ENCODE data around the gene FBXW9. TPM values are rescaled to one million over a fixed set of nuclear protein-coding genes. Genes with fewer than 3 reads are reported as not detected.

FBXW9 gene
- total and polyA plus RNA-seq, 2 of the 13 experiments (the other 11 are each of a cell fraction or from before 2014, with no cell fraction given): 5.7 to 6.1 TPM

DNA sequence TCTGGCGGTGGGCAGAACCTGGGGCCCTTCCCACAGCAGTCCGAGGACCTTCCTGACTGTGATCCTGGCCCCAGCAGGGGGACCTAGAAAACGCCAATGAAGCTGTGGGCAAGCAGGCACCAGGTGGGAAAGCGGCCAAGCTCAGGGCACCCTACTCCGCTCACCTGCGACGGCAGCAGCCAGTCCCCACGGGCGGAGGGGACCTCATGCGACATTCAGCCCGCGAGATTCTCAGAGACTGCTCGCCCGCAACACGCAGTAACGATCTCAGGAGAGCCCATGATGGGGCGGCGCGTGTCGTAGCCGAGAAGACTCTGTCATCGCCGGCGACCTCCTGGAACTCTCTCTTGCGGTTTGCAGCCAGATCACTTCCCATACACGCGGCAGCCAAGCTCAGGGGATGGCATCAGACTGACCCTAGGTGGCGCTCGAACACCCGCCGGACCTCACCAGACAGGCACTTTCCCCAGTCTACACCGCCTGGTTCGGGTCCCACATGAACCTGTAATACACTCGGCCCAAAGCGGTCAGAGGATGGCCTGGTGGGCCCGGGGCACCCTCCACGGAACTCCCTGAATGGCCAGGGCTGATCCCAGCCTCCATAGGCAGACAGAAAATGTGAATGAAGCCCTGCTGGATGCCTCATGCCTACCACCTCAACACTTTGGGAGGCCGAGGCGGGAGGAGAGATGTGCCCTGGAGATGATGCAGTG, 56.4 kb downstream of the FBXW9 start (continued):
- 0 out of 2 replicates have a peak, but pooled peaks have one; percentile 4 for TF ChIP-seq HIVEP1 (CRISPR knock-in tag; IDR thresholded peaks at IDR 0.05)
- TF ChIP-seq SNAI1 (CRISPR knock-in tag; IDR thresholded peaks at IDR 0.05; ENCODE audit: borderline replicate concordance): no peak
- no peak for TF ChIP-seq SIX4 (CRISPR knock-in tag; IDR thresholded peaks at IDR 0.05)
- peak; percentile 61; the same call in 1 of the 2 replicates for TF ChIP-seq MIER3 (CRISPR knock-in tag; IDR thresholded peaks at IDR 0.05; ENCODE audit: borderline replicate concordance)
- TF ChIP-seq STAG1 (CRISPR knock-in tag; IDR thresholded peaks at IDR 0.05): peak; percentile 54
- TF ChIP-seq, protein P1, sequence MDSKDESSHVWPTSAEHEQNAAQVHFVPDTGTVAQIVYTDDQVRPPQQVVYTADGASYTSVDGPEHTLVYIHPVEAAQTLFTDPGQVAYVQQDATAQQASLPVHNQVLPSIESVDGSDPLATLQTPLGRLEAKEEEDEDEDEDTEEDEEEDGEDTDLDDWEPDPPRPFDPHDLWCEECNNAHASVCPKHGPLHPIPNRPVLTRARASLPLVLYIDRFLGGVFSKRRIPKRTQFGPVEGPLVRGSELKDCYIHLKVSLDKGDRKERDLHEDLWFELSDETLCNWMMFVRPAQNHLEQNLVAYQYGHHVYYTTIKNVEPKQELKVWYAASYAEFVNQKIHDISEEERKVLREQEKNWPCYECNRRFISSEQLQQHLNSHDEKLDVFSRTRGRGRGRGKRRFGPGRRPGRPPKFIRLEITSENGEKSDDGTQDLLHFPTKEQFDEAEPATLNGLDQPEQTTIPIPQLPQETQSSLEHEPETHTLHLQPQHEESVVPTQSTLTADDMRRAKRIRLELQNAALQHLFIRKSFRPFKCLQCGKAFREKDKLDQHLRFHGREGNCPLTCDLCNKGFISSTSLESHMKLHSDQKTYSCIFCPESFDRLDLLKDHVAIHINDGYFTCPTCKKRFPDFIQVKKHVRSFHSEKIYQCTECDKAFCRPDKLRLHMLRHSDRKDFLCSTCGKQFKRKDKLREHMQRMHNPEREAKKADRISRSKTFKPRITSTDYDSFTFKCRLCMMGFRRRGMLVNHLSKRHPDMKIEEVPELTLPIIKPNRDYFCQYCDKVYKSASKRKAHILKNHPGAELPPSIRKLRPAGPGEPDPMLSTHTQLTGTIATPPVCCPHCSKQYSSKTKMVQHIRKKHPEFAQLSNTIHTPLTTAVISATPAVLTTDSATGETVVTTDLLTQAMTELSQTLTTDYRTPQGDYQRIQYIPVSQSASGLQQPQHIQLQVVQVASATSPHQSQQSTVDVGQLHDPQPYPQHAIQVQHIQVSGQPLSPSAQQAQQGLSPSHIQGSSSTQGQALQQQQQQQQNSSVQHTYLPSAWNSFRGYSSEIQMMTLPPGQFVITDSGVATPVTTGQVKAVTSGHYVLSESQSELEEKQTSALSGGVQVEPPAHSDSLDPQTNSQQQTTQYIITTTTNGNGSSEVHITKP (CRISPR knock-in tag; IDR thresholded peaks at IDR 0.05; ENCODE audit: low read depth): no peak
- TF ChIP-seq IRF2 (CRISPR knock-in tag; IDR thresholded peaks at IDR 0.05): peak; percentile 46; the same call in 1 of the 2 replicates
- TF ChIP-seq ZNF329 (CRISPR knock-in tag; IDR thresholded peaks at IDR 0.05; ENCODE audit: low read depth): no peak
- TF ChIP-seq MTA1 (CRISPR knock-in tag; IDR thresholded peaks at IDR 0.05; ENCODE audit: borderline replicate concordance): peak; percentile 30; the same call in 1 of the 2 replicates
- TF ChIP-seq SMC3 (IDR thresholded peaks at IDR 0.05; ENCODE audit: low read length): 0 out of 2 replicates have a peak, but pooled peaks have one; percentile 9
- TF ChIP-seq ZNF607 (CRISPR knock-in tag; IDR thresholded peaks at IDR 0.05; ENCODE audit: borderline replicate concordance): no peak
- TF ChIP-seq ZNF180 (CRISPR knock-in tag; IDR thresholded peaks at IDR 0.05; ENCODE audit: borderline replicate concordance, low read depth): no peak
- TF ChIP-seq ZNF260 (CRISPR knock-in tag; IDR thresholded peaks at IDR 0.05; ENCODE audit: borderline replicate concordance, low read depth): no peak
- no peak for TF ChIP-seq KDM5A (IDR thresholded peaks at IDR 0.05; ENCODE audit: borderline replicate concordance, low read length)
- TF ChIP-seq, protein P2, sequence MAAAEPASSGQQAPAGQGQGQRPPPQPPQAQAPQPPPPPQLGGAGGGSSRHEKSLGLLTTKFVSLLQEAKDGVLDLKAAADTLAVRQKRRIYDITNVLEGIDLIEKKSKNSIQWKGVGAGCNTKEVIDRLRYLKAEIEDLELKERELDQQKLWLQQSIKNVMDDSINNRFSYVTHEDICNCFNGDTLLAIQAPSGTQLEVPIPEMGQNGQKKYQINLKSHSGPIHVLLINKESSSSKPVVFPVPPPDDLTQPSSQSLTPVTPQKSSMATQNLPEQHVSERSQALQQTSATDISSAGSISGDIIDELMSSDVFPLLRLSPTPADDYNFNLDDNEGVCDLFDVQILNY (CRISPR knock-in tag; conservative IDR thresholded peaks at IDR 0.05): no peak
- TF ChIP-seq, protein P3, sequence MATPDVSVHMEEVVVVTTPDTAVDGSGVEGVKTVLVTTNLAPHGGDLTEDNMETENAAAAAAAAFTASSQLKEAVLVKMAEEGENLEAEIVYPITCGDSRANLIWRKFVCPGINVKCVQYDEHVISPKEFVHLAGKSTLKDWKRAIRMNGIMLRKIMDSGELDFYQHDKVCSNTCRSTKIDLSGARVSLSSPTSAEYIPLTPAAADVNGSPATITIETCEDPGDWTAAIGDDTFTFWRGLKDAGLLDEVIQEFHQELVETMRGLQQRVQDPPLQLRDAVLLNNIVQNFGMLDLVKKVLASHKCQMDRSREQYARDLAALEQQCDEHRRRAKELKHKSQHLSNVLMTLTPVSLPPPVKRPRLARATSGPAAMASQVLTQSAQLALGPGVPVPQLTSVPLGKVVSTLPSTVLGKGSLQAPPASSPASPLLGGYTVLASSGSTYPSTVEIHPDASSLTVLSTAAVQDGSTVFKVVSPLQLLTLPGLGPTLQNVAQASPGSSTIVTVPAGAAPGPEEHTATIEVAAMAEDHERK (CRISPR knock-in tag; IDR thresholded peaks at IDR 0.05; ENCODE audit: low read depth): no peak
- no peak for TF ChIP-seq NFRKB (IDR thresholded peaks at IDR 0.05)
- TF ChIP-seq, protein P4, sequence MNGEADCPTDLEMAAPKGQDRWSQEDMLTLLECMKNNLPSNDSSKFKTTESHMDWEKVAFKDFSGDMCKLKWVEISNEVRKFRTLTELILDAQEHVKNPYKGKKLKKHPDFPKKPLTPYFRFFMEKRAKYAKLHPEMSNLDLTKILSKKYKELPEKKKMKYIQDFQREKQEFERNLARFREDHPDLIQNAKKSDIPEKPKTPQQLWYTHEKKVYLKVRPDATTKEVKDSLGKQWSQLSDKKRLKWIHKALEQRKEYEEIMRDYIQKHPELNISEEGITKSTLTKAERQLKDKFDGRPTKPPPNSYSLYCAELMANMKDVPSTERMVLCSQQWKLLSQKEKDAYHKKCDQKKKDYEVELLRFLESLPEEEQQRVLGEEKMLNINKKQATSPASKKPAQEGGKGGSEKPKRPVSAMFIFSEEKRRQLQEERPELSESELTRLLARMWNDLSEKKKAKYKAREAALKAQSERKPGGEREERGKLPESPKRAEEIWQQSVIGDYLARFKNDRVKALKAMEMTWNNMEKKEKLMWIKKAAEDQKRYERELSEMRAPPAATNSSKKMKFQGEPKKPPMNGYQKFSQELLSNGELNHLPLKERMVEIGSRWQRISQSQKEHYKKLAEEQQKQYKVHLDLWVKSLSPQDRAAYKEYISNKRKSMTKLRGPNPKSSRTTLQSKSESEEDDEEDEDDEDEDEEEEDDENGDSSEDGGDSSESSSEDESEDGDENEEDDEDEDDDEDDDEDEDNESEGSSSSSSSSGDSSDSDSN (CRISPR knock-in tag; IDR thresholded peaks at IDR 0.05): peak; percentile 100
- TF ChIP-seq, protein P5, sequence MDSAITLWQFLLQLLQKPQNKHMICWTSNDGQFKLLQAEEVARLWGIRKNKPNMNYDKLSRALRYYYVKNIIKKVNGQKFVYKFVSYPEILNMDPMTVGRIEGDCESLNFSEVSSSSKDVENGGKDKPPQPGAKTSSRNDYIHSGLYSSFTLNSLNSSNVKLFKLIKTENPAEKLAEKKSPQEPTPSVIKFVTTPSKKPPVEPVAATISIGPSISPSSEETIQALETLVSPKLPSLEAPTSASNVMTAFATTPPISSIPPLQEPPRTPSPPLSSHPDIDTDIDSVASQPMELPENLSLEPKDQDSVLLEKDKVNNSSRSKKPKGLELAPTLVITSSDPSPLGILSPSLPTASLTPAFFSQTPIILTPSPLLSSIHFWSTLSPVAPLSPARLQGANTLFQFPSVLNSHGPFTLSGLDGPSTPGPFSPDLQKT (CRISPR knock-in tag; IDR thresholded peaks at IDR 0.05; ENCODE audit: borderline replicate concordance): no peak
- no peak for TF ChIP-seq BRCA1 (CRISPR knock-in tag; IDR thresholded peaks at IDR 0.05)
